Right ventricle myocardium inferior (tissue), 1 donor: ENCODE results near the gene RNF181. TPM values are rescaled to one million over a fixed set of nuclear protein-coding genes. Genes with fewer than 3 reads are reported as not detected.
A peak's percentile ranks its signal among the peaks of the same experiment; 100 is the strongest.

Experiments
- ATAC-seq: fragments of 200-7000 bp; cut with Tn5 transposase; one replicate; pipeline ENCODE4 v1.9.1; 2020; ENCODE audit warnings: mild to moderate bottlenecking, moderate library complexity
- DNase-seq: peaks from one replicate; pipeline ENCODE4 v3.0.0; 2021; ENCODE audit errors: missing footprints
- intact Hi-C: fragments of 100-400 bp; cut with DNase I; formaldehyde crosslinking; loops from one replicate; pipeline ENCODE4 v1.11.0; 2022
- total RNA-seq: library from RNA; stranded (reverse); fragmentation: NEBNext Ultra II Directional; extraction: Animal tissue kit (Norgen Biotek cat#: 25700); gene quantifications from one replicate; pipeline ENCODE4 v1.2.1, GENCODE V29; 2021
- donor health status: DM: no; HTN: yes; CAD: no; lungs with severe emphysema.

The RNF181 gene
- total RNA-seq, 1 donor from 2014 or later = 87.8 TPM

- intact Hi-C loops = loop anchor here (5.0 kb wide), 1 partner anchor 33 kb away; the partner anchor contains the start of gene RNF181
- DNase-seq (no peak), ATAC-seq (no peak)
Measured at GRCh38 chr2:85564144-85564563, 31.4 kb upstream of the RNF181 start.

DNA sequence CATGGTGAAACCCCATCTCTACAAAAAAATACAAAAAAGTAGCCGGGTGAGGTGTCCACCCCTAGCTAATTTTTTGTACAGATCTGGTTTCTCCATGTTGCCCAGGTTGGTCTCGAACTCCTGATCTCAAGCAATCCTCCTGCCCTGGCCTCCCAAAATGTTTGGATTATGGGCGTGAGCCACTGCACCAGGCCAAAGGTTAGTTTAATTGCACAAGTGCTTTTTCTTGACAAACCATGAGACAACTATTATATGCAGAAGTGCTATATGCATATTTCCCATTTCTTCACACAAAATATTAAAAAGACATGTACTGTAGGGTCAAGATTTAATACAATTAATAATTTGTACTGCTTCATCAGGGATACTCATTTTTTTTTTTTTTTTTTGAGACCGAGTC is 29.3 kb upstream of the RNF181 start:
- intact Hi-C loops = no loop called here
- DNase-seq = no peak
- no peak for ATAC-seq

DNA sequence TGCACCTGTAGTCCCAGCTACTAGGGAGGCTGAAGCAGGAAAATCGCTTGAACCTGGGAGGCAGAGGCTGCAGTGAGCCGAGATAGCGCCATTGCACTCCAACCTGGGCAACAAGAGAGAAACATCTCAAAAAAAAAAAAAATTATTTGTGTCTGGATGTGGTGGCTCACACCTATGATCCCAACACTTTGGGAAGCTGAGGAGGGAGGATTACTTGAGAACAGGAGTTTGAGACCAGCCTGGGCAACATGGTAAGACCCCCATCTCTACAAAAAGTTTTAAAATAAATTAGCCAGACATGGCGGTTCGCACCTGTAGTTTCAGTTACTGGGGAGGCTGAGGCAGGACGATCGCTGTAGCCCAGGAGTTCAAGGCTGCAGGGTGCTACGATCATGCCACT is 19.8 kb upstream of the RNF181 start:
- ATAC-seq (no peak), DNase-seq (no peak)
- intact Hi-C loops = no loop called here

- no peak for DNase-seq
- ATAC-seq = no peak
- intact Hi-C loops = no loop called here
Measured at GRCh38 chr2:85577063-85577385, 18.5 kb upstream of the RNF181 start.

DNA sequence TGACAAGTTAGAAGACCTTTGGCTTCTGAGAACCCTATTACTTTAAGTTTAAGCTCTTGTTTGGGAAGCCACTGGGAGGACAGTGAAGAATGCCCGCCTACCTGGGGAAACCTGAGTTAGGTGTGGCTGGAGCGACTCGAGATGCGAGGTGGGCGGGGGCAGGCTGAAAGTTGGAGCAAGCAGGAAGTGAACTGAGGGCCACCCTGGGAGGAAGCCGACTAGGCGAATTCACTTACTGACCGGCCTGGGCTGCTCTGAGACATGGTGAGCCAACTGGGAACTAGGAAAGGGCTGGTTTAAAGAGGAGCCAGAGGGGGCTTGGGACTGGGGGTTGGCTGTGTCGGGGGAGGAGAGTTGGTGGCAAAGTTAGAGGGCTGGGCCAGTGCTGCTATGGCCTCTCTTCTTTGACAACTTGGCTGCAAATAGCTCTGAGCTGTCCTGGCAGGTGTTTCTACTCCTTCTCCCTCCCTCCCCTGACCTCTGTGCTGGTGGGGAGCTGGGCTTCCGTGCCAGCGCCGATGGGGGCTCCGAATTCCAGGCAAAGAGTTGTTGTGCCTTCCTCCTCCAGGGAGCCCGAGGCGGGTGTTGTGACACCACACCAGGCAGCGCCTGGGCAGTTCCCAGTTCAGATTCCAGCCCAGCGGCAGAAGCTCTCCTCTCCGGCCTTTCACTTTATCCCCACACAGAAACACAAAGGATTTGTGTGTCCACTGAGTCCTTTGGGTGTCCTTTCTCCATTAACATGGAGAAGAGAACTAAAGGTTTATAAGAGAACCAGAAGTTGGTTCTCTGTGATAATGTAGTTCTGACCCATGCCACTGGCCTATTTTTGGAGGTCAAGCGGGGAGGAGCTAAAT is 17.9 kb upstream of the RNF181 start, which contains the start of gene VAMP8:
Gene VAMP8 (plus strand): TSS at position 201 of the 857 bp plus-strand sequence. CDS start 61 bp downstream, at position 262.
- DNase-seq = no peak
- intact Hi-C loops = no loop called here
- ATAC-seq = peak; percentile 35

GRCh38 chr2:85578243-85579180 is 17.0 kb upstream of the RNF181 start:
- intact Hi-C loops = no loop called here
- ATAC-seq (peak; percentile 74), DNase-seq (peak; percentile 86)

DNA sequence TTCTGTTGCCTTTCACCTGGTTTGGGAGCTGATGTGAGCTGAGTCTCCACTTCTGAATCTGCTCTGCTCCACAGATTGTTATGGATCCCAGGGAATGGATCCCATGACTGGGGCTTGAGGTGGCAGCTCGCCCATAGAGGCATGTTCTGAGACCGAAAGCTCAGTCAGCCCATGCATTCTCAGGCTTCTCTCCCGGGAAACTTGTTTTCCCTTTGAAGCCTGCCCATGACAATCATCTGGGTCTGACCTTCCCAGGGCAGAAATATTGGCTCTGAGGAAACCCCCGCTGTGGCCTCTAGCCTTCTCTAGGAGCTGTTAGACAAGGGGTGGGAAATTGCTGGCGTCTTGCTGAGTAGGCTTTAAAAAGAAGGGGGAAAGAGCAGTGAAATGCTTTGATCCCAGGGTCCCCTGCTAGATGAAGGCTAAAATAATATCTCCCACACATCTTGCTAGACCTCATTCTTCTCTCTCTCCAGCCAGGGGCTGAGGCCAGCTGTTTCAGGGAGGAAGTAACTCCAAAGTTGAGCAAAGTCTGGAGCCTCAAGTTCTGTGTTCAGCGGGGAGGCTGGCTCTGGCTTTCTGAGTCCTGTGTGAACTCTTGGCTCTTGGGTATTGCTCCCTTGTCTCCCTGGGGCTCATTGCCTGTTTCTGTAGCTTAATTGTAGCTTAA is 16.1 kb upstream of the RNF181 start:
- DNase-seq (peak; percentile 81), ATAC-seq (peak; percentile 32)
- intact Hi-C loops = no loop called here

GRCh38 chr2:85580206-85580605 is 15.3 kb upstream of the RNF181 start:
- DNase-seq (no peak), ATAC-seq (no peak)
- intact Hi-C loops = no loop called here

- ATAC-seq = no peak
- DNase-seq = no peak
- intact Hi-C loops = no loop called here
Measured at GRCh38 chr2:85582492-85582891, 13.1 kb upstream of the RNF181 start.

DNA sequence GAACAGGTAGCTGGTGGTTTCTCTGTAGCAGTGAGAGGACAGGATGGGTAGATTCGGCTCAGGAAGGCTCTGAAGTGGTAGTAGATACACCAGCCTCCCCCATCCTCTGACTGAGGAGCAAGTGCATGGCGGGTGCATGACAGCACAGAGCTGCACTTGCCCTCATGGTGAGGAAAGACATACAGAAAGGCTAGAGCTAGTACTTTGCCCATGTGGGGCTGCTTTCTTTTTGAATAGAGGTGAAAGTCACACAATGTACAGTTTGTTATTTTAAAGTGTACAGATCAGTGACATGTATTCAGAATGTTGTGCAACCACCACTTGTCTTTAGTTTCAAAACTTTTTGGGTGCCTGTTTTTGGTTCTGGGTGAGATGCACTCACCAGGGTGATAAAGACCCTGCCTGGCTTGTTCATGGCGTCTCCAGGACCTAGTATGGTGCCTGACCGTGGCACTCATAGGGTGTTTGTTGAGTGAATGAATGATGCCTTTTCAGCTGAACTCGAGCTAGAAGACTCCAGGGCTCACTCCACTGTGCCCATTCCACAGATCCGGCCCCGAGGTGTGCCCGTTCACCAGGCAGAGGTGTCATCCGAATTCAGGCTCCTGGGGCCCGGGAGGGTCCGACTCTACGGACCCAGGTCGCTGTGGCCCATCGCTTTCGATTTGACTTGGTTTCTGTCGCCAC is 11.7 kb upstream of the RNF181 start:
- DNase-seq = no peak
- ATAC-seq = peak; percentile 1
- intact Hi-C loops = no loop called here

DNA sequence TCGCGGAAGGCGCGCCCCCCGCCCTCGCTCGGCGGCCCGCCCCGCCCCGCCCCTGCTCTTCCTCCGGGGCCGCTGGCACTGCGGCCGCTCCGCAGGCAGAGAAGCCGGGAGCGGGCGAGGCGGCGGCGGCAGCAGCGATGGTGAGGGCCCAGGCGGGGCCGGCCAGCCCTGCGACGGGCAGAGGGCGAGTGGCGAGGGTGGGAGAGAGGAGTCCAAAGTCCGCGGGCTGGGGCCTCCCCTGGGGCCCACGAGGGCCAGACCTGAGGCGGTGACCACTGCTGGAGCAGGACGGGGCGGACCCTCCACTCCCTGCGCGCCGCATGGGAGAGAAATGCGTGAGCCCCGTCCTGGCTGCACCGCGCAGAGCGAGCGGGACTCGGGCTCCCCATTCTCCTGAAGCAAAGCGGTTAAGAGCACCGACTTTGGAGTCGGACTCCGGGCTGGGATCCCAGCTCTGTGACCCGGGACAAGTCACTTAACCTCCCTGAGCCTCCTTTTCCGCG is 11.1 kb upstream of the RNF181 start, which contains the start of gene VAMP5:
Gene VAMP5 (plus strand): TSS at position 78 of the 503 bp plus-strand sequence. CDS start 60 bp downstream, at position 138.
- DNase-seq (peak; percentile 79), ATAC-seq (peak; percentile 47)
- intact Hi-C loops = no loop called here

DNA sequence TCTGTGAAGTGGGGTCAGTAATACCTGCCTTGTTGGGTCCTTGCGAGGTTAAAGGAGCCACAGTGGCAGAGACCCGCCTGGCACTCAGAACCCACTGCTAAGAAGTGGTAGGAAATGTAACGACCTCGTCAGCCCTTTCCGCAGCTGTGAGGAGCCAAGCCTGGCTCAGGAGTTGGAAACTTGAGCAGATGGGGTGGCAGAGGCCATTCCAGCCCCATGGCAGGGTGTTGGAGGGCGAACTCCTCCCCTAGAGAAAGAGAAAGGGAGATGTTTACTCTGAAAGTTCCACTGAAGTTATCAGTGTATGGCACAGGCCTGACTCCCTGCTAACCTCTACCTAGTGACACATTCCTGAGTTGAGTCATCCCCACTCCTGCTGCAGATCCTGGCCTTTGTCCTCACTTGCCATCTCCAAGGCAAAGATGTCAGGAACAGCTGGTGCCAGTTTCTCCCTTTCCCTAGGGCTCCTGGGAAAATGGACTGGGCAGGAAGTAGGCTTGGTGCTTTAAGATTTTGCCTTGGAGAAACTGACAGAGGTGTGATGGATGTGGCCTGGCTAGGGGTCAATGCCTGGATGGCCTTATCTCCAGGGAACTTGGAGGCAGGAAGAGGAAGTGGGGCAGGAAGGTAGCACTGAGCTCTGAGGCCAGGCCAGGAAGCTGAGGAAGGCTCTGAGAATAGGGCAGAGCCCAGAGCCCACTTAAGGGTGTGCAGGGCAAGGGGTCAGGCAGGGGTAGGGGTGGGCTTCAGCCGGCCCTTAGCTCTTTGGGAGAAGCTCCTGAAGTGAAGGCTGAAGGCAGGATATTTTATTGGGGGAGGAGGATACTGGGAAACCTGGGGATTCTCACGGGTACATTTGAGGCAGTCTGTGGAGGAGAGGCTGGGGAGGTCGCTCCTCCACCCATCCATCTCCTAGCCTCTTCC is 10.4 kb upstream of the RNF181 start:
- DNase-seq (no peak), ATAC-seq (peak; percentile 37)
- intact Hi-C loops = no loop called here

DNA sequence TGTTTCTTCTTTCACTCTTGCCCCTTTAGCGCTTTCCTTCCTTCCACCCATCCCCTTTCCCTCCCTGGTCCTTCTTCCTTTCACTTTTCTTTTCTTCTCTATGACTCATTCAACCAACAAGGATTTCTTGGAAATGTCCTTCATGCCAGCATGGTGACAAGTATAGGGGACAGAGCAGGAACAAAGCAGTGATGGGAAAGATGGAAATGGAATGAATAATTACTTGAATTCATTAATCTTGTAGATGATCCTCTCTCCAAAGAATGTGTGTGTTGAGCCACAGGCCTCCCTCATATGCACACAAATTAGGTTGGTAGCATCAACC is 9.8 kb upstream of the RNF181 start:
- no peak for ATAC-seq

GRCh38 chr2:85588236-85588635 is 7.3 kb upstream of the RNF181 start:
- intact Hi-C loops = no loop called here
- DNase-seq (no peak), ATAC-seq (no peak)

More for the DNA sequence above, 9.8 kb upstream of the RNF181 start:
- intact Hi-C loops = no loop called here
- no peak for DNase-seq

DNA sequence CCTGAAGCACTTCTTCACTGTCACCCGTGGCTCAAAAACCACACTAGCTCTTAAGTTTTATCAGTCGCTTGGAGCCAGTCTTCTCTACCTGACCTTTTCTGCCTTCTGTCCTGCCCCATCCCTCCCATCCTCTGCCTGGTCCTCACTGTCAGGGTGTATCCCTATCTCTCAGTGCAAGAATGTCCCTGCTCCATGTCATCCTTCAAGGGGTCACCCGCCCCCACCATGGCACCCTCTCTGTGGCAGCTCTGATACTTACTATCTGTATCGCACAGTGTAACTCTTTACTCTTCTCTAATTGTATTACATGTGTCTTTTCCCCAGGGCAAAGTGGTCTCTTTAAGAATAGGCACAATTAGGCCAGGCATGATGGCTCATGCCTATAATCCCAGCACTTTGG is 6.9 kb upstream of the RNF181 start:
- ATAC-seq (no peak), DNase-seq (no peak)
- intact Hi-C loops = no loop called here

DNA sequence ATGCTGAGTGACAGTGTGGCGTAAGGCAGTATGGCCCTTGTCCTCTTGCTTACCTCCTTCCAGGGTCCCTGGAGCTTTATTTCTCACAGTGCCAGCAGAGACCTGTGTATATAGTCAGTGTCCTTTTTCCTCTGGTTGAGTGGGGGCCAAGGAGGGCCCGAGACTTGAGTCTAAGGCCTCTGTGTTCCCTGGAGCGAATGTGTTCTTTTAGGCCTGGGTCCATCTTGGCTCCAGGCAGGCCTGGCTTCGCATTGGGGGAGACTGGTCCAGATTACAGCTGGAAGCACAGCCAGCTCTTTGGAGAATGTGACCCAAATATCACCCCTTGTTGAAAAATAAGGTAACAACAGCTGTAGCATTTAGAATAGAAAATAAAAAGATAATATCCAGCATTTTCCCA is 6.4 kb upstream of the RNF181 start:
- intact Hi-C loops = no loop called here
- ATAC-seq (peak; percentile 58), DNase-seq (no peak)

DNA sequence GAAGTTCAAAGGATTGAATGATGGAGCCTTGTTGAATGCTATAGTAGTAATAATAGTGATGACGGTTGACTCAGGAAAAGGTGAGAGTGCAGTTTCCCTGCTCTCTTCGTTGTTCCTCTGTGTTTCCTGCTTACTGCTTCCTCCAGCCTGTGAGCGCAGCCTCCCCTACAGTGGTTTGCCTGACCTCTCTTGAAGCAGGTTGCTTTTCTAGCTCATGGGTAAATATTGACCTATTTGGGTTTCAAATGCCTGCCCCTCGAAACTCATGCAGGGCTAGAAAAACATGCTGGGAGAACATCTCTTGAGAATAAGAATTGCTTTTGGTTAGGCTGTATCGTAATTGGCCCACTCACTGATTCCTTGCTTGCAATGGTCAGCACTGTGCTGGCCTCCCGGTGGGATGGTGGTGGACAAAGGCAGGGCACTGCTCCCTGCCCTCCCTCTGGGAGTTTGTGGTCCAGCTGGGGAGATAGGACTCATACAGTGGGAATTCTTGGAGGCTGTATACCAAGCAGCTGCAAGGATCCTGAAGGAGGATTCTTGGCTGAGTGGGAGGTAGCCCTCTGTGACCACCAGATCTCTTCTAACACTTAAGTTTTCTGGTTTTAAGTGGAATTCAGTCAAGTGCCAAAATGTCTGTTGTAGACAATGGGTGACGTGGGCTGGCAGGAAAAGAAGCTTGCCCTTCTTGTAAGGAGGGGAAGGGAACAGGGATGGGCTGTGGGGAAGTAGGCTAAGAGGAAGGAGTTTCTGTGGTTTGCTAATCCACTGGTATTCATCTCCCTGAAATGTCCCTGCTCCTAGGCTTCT is 5.4 kb upstream of the RNF181 start:
- intact Hi-C loops = no loop called here
- DNase-seq = no peak

More for the DNA sequence above, 5.4 kb upstream of the RNF181 start:
- peak; percentile 38 for ATAC-seq
